M059J (cell line): Measurements from ENCODE around the gene HIVEP3. TPM values are rescaled to one million over a fixed set of nuclear protein-coding genes. Genes with fewer than 3 reads are reported as not detected.

Source experiments
- DNase-seq: peaks from one replicate; pipeline ENCODE4 v3.0.0-alpha.2; 2012; ENCODE audit warnings: low read depth
- total RNA-seq: library from RNA; depleted of rRNA; stranded (reverse); fragments of >200 nt; shearing (Covaris generic); gene quantifications from 2 replicates; pipeline ENCODE4 v1.2.3, GENCODE V29; 2014

HIVEP3 gene
- total RNA-seq, 1 experiment from 2014 or later: 4.2 TPM

GRCh38 chr1:41874151-41874719, 44.5 kb downstream of the HIVEP3 start:
- no peak for DNase-seq

- DNase-seq: no peak
These were observed 46.6 kb downstream of the HIVEP3 start for GRCh38 chr1:41872074-41872473.

GRCh38 chr1:41870076-41870562, 48.6 kb downstream of the HIVEP3 start:
- DNase-seq: peak; percentile 85

- DNase-seq: no peak
These were observed 50.3 kb downstream of the HIVEP3 start for GRCh38 chr1:41868241-41868998.

- DNase-seq: no peak
These were observed 52.4 kb downstream of the HIVEP3 start for GRCh38 chr1:41866285-41866684.

GRCh38 chr1:41864471-41865040, 54.2 kb downstream of the HIVEP3 start:
- DNase-seq: no peak

GRCh38 chr1:41863718-41864117, 55.0 kb downstream of the HIVEP3 start:
- no peak for DNase-seq

GRCh38 chr1:41862384-41863221, 56.1 kb downstream of the HIVEP3 start:
- peak; percentile 97 for DNase-seq

GRCh38 chr1:41861535-41862383, 57.0 kb downstream of the HIVEP3 start:
- peak; percentile 78 for DNase-seq

GRCh38 chr1:41860771-41861170, 58.0 kb downstream of the HIVEP3 start:
- DNase-seq: no peak

- DNase-seq: peak; percentile 21
These were observed 58.5 kb downstream of the HIVEP3 start for GRCh38 chr1:41860214-41860613.

GRCh38 chr1:41859686-41860085, 59.0 kb downstream of the HIVEP3 start:
- DNase-seq: no peak

GRCh38 chr1:41856944-41857285, 61.8 kb downstream of the HIVEP3 start:
- DNase-seq: peak; percentile 51

- DNase-seq: no peak
These were observed 62.4 kb downstream of the HIVEP3 start for GRCh38 chr1:41856151-41856943.

GRCh38 chr1:41855713-41856112, 63.0 kb downstream of the HIVEP3 start:
- peak; percentile 47 for DNase-seq

GRCh38 chr1:41853907-41854306, 64.8 kb downstream of the HIVEP3 start:
- DNase-seq: no peak

GRCh38 chr1:41852091-41852490, 66.6 kb downstream of the HIVEP3 start:
- DNase-seq: no peak

- DNase-seq: peak; percentile 99
These were observed 67.1 kb downstream of the HIVEP3 start for GRCh38 chr1:41851589-41851988.

- DNase-seq: peak; percentile 62
These were observed 68.7 kb downstream of the HIVEP3 start for GRCh38 chr1:41850029-41850428.

- no peak for DNase-seq
These were observed 69.4 kb downstream of the HIVEP3 start for GRCh38 chr1:41849211-41849759.
